ENCODE results near the gene PPL. TPM values are rescaled to one million over a fixed set of nuclear protein-coding genes. Genes with fewer than 3 reads are reported as not detected.

PPL gene
- total RNA-seq, 4 donors from 2014 or later, result 12.8 to 23.1 (median 18.3) TPM

GRCh38 chr16:4958510-4959438, 21.8 kb upstream of the PPL start:
- intact Hi-C loops (cut with DNase I; ENCODE audit: low total_unique reads), result loop anchor here (1.0 kb wide), 1 partner anchor 24 kb away; no protein-coding TSS in a partner anchor

GRCh38 chr16:4957720-4958509, 21.0 kb upstream of the PPL start, which contains the start of gene SEC14L5:
TSS of gene SEC14L5 (plus strand) at chr16:4958330. CDS start at chr16:4959324, 994 bp downstream.
- H3K4me3 ChIP-seq, result peak within 1 kb of the TSS; percentile 50 to 76 (median 58)
- H3K27ac ChIP-seq, result peak within 1 kb of the TSS; percentile 53 to 81 (median 72)
- in situ Hi-C loops (cut with MboI; ENCODE audit: low sequenced_read_pairs in 4 of 4) (loop anchor here in 2 of 4 donors (10.0 to 25.0 kb wide), 2 partner anchors 113 to 471 kb away; partner anchors contain the start of genes GLYR1 (in 1 of the 2), HMOX2 (in 1 of the 2) and UBN1 (in 1 of the 2)), intact Hi-C loops (cut with DNase I; ENCODE audit: low total_unique reads) (loop anchor here (1.0 to 2.0 kb wide), 4 partner anchors 24 to 333 kb away; partner anchors contain the start of genes GLYR1, MGRN1, NUDT16L1 and UBN1)
- TF ChIP-seq CTCF (IDR thresholded peaks at IDR 0.05 in 4 of 5, conservative IDR thresholded peaks at IDR 0.05 in 1 of 5) (no peak), POLR2A (IDR thresholded peaks at IDR 0.05) (no peak)
- ATAC-seq (peak; percentile 94 to 96), DNase-seq (peak; percentile 97 to 98)
- peaks cover 6 to 11% of the 10 kb centered on the region in 2 donors for H3K4me1 ChIP-seq
- H3K9me3 ChIP-seq, result no peaks in the 10 kb centered on the region
- no peaks in the 10 kb centered on the region for H3K27me3 ChIP-seq
- H3K36me3 ChIP-seq, result no peaks in the 10 kb centered on the region

More at GRCh38 chr16:4958510-4959438, 21.8 kb upstream of the PPL start:
- Histone ChIP-seq H3K4me3 (peak overlapping the region; percentile 48 to 73 (median 58)), H3K27me3 (no peaks in the 10 kb centered on the region), H3K36me3 (no peaks in the 10 kb centered on the region), H3K9me3 (no peaks in the 10 kb centered on the region), H3K4me1 (peaks cover 6 to 11% of the 10 kb centered on the region in 2 donors), H3K27ac (peak overlapping the region in 3 of 4 donors; percentile 54 to 71 (median 64))
- in situ Hi-C loops (cut with MboI; ENCODE audit: low sequenced_read_pairs in 4 of 4), result loop anchor here in 2 of 4 donors (10.0 to 25.0 kb wide), 2 partner anchors 114 to 471 kb away; partner anchors contain the start of genes GLYR1 (in 1 of the 2), HMOX2 (in 1 of the 2) and UBN1 (in 1 of the 2)
- TF ChIP-seq CTCF (IDR thresholded peaks at IDR 0.05 in 4 of 5, conservative IDR thresholded peaks at IDR 0.05 in 1 of 5) (no peak), POLR2A (IDR thresholded peaks at IDR 0.05) (no peak)
- ATAC-seq (no peak), DNase-seq (no peak)

- in situ Hi-C loops (cut with MboI; ENCODE audit: low sequenced_read_pairs in 4 of 4), result loop anchor here in 2 of 4 donors (10.0 to 25.0 kb wide), 2 partner anchors 113 to 470 kb away; partner anchors contain the start of genes GLYR1 (in 1 of the 2), HMOX2 (in 1 of the 2) and UBN1 (in 1 of the 2)
Observed at GRCh38 chr16:4957420-4957719, 20.4 kb upstream of the PPL start.

More at GRCh38 chr16:4957420-4957719, 20.4 kb upstream of the PPL start:
- intact Hi-C loops (cut with DNase I; ENCODE audit: low total_unique reads), result loop anchor here (2.0 kb wide), 3 partner anchors 111 to 333 kb away; partner anchors contain the start of genes GLYR1, MGRN1, NUDT16L1 and UBN1
- DNase-seq, result no peak
- Histone ChIP-seq H3K4me3 (peak overlapping the region; percentile 50 to 76 (median 58)), H3K9me3 (no peaks in the 10 kb centered on the region), H3K4me1 (peaks cover 6 to 11% of the 10 kb centered on the region in 2 donors), H3K27ac (peak overlapping the region; percentile 53 to 81 (median 72)), H3K27me3 (no peaks in the 10 kb centered on the region), H3K36me3 (no peaks in the 10 kb centered on the region)
- TF ChIP-seq CTCF (IDR thresholded peaks at IDR 0.05 in 4 of 5, conservative IDR thresholded peaks at IDR 0.05 in 1 of 5), result no peak
- no peak for TF ChIP-seq POLR2A (IDR thresholded peaks at IDR 0.05)
- ATAC-seq, result no peak

Measured in gastrocnemius medialis (tissue), 4 donors.